Measurements from ENCODE around the gene DBH. TPM values are rescaled to one million over a fixed set of nuclear protein-coding genes. Genes with fewer than 3 reads are reported as not detected.

The DBH gene
- total RNA-seq, 1 donor from 2014 or later, result not detected

DNA sequence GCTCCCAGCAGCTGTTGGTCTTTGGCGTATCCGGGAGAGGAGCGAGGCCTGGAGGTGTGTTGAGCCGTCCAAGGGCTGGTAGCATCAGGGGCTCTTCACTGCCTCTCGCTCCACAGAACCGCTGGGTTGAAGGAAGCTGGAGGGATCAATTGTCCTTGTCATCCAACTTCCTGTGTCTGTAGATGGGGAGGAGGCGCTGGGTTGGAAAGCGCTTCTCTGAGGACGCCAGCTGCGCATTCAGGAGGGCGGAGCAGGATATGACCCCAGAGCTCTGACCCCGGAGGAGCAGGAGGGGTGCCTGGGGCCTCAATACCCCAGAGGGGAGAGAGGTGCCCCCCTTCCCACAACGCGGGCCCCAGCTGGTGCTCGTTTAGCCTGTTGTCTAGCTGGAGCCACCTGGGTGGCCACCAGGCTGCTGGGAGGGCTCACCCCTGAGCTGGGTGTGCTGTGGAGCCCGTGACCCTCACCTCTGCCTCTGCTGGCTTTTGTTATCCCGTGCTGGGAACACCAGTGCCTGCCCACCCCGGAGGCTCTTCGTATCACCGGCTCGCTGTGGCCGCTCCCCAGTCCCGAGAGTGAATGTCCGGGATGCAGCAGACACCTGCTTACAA, 2.0 kb upstream of the DBH start:
- no peak for DNase-seq (ENCODE audit: low read depth)
- H3K27ac Mint-ChIP-seq (ENCODE audit: unreplicated experiment), result no peak overlapping the region
- H3K27me3 ChIP-seq (ENCODE audit: insufficient read depth, low read length), result peaks cover 30% of the 10 kb centered on the region
- H3K9ac ChIP-seq (ENCODE audit: low read length), result no peak overlapping the region
- no peaks in the 10 kb centered on the region for H3K36me3 ChIP-seq (ENCODE audit: insufficient read depth, low read length)
- no peaks in the 10 kb centered on the region for H3K36me3 Mint-ChIP-seq (ENCODE audit: low read depth, unreplicated experiment)
- H3K4me3 Mint-ChIP-seq (ENCODE audit: unreplicated experiment), result no peak overlapping the region
- H3K79me2 ChIP-seq (ENCODE audit: insufficient read depth, low read length), result no peaks in the 10 kb centered on the region
- no peak overlapping the region for H2AFZ ChIP-seq (ENCODE audit: low read depth, low read length)
- H4K20me1 ChIP-seq (ENCODE audit: insufficient read depth, low read length), result no peaks in the 10 kb centered on the region
- H3K4me3 ChIP-seq (ENCODE audit: insufficient read depth, low read depth, low read length), result no peak overlapping the region
- H3K9me3 ChIP-seq (ENCODE audit: insufficient read depth, low read depth, low read length), result no peaks in the 10 kb centered on the region
- FAIRE-seq, result no peak
- H3K27me3 Mint-ChIP-seq (ENCODE audit: low read depth, unreplicated experiment), result peaks cover 63% of the 10 kb centered on the region
- H3K27ac ChIP-seq (ENCODE audit: low read depth, low read length), result no peak overlapping the region
- no peak for TF ChIP-seq EZH2 (IDR thresholded peaks at IDR 0.05; ENCODE audit: insufficient read depth, low read length)
- TF ChIP-seq, protein P1, sequence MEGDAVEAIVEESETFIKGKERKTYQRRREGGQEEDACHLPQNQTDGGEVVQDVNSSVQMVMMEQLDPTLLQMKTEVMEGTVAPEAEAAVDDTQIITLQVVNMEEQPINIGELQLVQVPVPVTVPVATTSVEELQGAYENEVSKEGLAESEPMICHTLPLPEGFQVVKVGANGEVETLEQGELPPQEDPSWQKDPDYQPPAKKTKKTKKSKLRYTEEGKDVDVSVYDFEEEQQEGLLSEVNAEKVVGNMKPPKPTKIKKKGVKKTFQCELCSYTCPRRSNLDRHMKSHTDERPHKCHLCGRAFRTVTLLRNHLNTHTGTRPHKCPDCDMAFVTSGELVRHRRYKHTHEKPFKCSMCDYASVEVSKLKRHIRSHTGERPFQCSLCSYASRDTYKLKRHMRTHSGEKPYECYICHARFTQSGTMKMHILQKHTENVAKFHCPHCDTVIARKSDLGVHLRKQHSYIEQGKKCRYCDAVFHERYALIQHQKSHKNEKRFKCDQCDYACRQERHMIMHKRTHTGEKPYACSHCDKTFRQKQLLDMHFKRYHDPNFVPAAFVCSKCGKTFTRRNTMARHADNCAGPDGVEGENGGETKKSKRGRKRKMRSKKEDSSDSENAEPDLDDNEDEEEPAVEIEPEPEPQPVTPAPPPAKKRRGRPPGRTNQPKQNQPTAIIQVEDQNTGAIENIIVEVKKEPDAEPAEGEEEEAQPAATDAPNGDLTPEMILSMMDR (IDR thresholded peaks at IDR 0.05; ENCODE audit: insufficient read depth, low read depth, low read length), result no peak
- peaks cover 1% of the 10 kb centered on the region for H3K4me1 Mint-ChIP-seq (ENCODE audit: low read depth, unreplicated experiment)
- H3K4me1 ChIP-seq (ENCODE audit: insufficient read depth, low read length), result no peaks in the 10 kb centered on the region
- H3K9me3 Mint-ChIP-seq (ENCODE audit: unreplicated experiment), result no peaks in the 10 kb centered on the region
- no peak overlapping the region for H3K4me2 ChIP-seq (ENCODE audit: low read length)

DNA sequence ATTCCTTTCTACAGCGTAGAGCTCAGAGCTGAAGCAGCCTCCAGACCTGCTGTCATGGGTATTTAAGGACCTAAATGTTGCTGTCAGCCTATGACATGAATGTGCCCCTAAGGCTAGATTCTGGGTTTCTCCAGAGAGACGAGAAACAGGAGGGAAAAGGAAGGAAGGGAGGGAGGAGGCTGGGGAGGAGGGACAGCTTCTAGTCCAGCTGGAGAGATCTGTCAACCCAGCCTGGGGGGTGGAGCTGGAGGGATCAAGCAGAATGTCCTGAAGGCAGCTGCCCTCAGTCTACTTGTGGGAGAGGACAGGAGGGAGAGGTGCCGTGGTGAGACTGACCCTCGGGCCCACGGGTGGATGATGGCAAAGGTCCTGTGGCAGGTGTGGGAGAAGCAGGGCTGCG, 1.1 kb upstream of the DBH start:
- H3K4me1 ChIP-seq (ENCODE audit: insufficient read depth, low read length), result no peaks in the 10 kb centered on the region
- no peaks in the 10 kb centered on the region for H3K36me3 Mint-ChIP-seq (ENCODE audit: low read depth, unreplicated experiment)

DNA sequence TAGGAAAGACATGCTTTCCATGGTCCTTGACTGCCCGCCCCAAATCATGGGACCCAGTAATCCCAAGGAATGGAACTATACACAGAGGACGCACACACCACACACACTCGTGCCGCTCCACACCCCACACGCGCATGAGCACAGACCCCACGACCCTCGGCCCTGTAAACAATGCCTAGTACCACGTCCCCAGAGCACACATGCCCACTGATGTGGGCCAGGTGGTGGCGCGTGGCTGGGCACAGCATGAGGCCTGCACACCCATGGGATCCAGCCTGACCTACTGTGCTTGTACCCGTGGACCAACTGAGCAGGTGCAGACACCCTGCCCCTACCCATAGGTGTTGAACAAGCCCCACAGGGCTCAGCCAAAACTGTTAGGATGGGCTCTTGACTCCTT, 739 bp downstream of the DBH start:
- Mint-ChIP-seq H3K36me3 (ENCODE audit: low read depth, unreplicated experiment) (no peaks in the 10 kb centered on the region), H3K4me1 (ENCODE audit: low read depth, unreplicated experiment) (peaks cover 1% of the 10 kb centered on the region), H3K27me3 (ENCODE audit: low read depth, unreplicated experiment) (peaks cover 70% of the 10 kb centered on the region), H3K27ac (ENCODE audit: unreplicated experiment) (no peak overlapping the region), H3K9me3 (ENCODE audit: unreplicated experiment) (no peaks in the 10 kb centered on the region), H3K4me3 (ENCODE audit: unreplicated experiment) (no peak overlapping the region)
- DNase-seq (ENCODE audit: low read depth), result no peak
- H3K79me2 ChIP-seq (ENCODE audit: insufficient read depth, low read length), result no peaks in the 10 kb centered on the region
- peaks cover 32% of the 10 kb centered on the region for H3K27me3 ChIP-seq (ENCODE audit: insufficient read depth, low read length)
- FAIRE-seq, result no peak
- H3K4me3 ChIP-seq (ENCODE audit: insufficient read depth, low read depth, low read length), result no peak overlapping the region
- H3K4me1 ChIP-seq (ENCODE audit: insufficient read depth, low read length), result no peaks in the 10 kb centered on the region
- H3K4me2 ChIP-seq (ENCODE audit: low read length), result no peak overlapping the region
- no peak overlapping the region for H3K27ac ChIP-seq (ENCODE audit: low read depth, low read length)
- no peak overlapping the region for H2AFZ ChIP-seq (ENCODE audit: low read depth, low read length)
- no peaks in the 10 kb centered on the region for H3K9me3 ChIP-seq (ENCODE audit: insufficient read depth, low read depth, low read length)
- no peak for TF ChIP-seq EZH2 (IDR thresholded peaks at IDR 0.05; ENCODE audit: insufficient read depth, low read length)
- TF ChIP-seq, protein P1 (IDR thresholded peaks at IDR 0.05; ENCODE audit: insufficient read depth, low read depth, low read length), result no peak
- H3K36me3 ChIP-seq (ENCODE audit: insufficient read depth, low read length), result no peaks in the 10 kb centered on the region
- no peaks in the 10 kb centered on the region for H4K20me1 ChIP-seq (ENCODE audit: insufficient read depth, low read length)
- H3K9ac ChIP-seq (ENCODE audit: low read length), result no peak overlapping the region

More for the DNA sequence above, 1.1 kb upstream of the DBH start:
- Histone ChIP-seq H3K9ac (ENCODE audit: low read length) (no peak overlapping the region), H3K79me2 (ENCODE audit: insufficient read depth, low read length) (no peaks in the 10 kb centered on the region), H3K27me3 (ENCODE audit: insufficient read depth, low read length) (peaks cover 32% of the 10 kb centered on the region), H3K36me3 (ENCODE audit: insufficient read depth, low read length) (no peaks in the 10 kb centered on the region), H3K4me2 (ENCODE audit: low read length) (no peak overlapping the region), H3K4me3 (ENCODE audit: insufficient read depth, low read depth, low read length) (no peak overlapping the region), H3K27ac (ENCODE audit: low read depth, low read length) (no peak overlapping the region), H3K9me3 (ENCODE audit: insufficient read depth, low read depth, low read length) (no peaks in the 10 kb centered on the region), H4K20me1 (ENCODE audit: insufficient read depth, low read length) (no peaks in the 10 kb centered on the region), H2AFZ (ENCODE audit: low read depth, low read length) (no peak overlapping the region)
- Mint-ChIP-seq H3K27me3 (ENCODE audit: low read depth, unreplicated experiment) (peaks cover 63% of the 10 kb centered on the region), H3K4me1 (ENCODE audit: low read depth, unreplicated experiment) (peaks cover 1% of the 10 kb centered on the region), H3K4me3 (ENCODE audit: unreplicated experiment) (no peak overlapping the region), H3K9me3 (ENCODE audit: unreplicated experiment) (no peaks in the 10 kb centered on the region), H3K27ac (ENCODE audit: unreplicated experiment) (no peak overlapping the region)
- DNase-seq (ENCODE audit: low read depth), result no peak
- TF ChIP-seq EZH2 (IDR thresholded peaks at IDR 0.05; ENCODE audit: insufficient read depth, low read length), result no peak
- TF ChIP-seq, protein P1 (IDR thresholded peaks at IDR 0.05; ENCODE audit: insufficient read depth, low read depth, low read length), result no peak
- FAIRE-seq, result no peak

Data from astrocyte (in vitro differentiated cells and primary cell).